Gastroesophageal sphincter (tissue), 4 donors: ENCODE measurements around the gene LYSET. TPM values are rescaled to one million over a fixed set of nuclear protein-coding genes. Genes with fewer than 3 reads are reported as not detected.
A peak's percentile ranks its signal among the peaks of the same experiment; 100 is the strongest.

Experiments
- ATAC-seq: fragments of 150-250 bp; one replicate; pipeline ENCODE4 v1.9.1; 2016; ENCODE audit warnings: mild to moderate bottlenecking, moderate library complexity
- H3K27ac ChIP-seq, 4 donors: fragments of 200-600 bp; sonication (generic) in 3 of 4; 1 replicate in 3 of 4; 2 replicates in 1 of 4; pipeline ENCODE4 v1.5.1; 2016 to 2019
- H3K27me3 ChIP-seq: fragments of 200-600 bp; sonication (generic); one replicate; pipeline ENCODE4 v1.5.1; 2019
- H3K36me3 ChIP-seq, 2 donors: fragments of 200-600 bp; sonication (generic); one replicate each; pipeline ENCODE4 v1.5.1; 2019; ENCODE audit warnings: control low read depth in 1 of 2
- H3K4me1 ChIP-seq, 3 donors: fragments of 200-600 bp; sonication (generic); 1 replicate in 2 of 3; 2 replicates in 1 of 3; pipeline ENCODE4 v1.5.1; 2016 to 2019; ENCODE audit warnings: control low read depth in 2 of 3
- H3K4me3 ChIP-seq, 2 donors: fragments of 200-600 bp; sonication (generic); one replicate each; pipeline ENCODE4 v1.5.1; 2019; ENCODE audit warnings: mild to moderate bottlenecking in 1 of 2, moderate library complexity in 1 of 2
- H3K9me3 ChIP-seq, 3 donors: fragments of 200-600 bp; sonication (generic); one replicate each; pipeline ENCODE4 v1.5.1; 2017 to 2019; ENCODE audit warnings: control low read depth in 2 of 3
- EP300 ChIP-seq: sonication (generic); formaldehyde crosslinking; IDR thresholded peaks from one replicate; pipeline ENCODE4 v1.6.1; 2017; ENCODE audit warnings: antibody characterized with exemption, mild to moderate bottlenecking
- POLR2A ChIP-seq, 2 donors: fragments of 450-650 bp; IDR thresholded peaks; one replicate each; pipeline ENCODE4 v1.6.1; 2017; ENCODE audit warnings: antibody characterized with exemption in 2 of 2, mild to moderate bottlenecking in 2 of 2, moderate library complexity in 1 of 2
- POLR2AphosphoS5 ChIP-seq: sonication (generic); formaldehyde crosslinking; IDR thresholded peaks from one replicate; pipeline ENCODE4 v1.6.1; 2017; ENCODE audit warnings: antibody characterized with exemption
- WGBS, 2 donors: methylation state at CpG; one replicate each; pipeline ENCODE4 v1.1.5; 2018; ENCODE audit warnings: low coverage in 1 of 2; 5-methylcytosine and 5-hydroxymethylcytosine counted together
- total RNA-seq, 4 donors: library from RNA; depleted of rRNA; stranded (reverse); fragments of >200 nt; gene quantifications; one replicate each; pipeline ENCODE4 v1.1.0, GENCODE V29; 2016
- TF ChIP-seq, protein P1 (sequence below), 4 experiments: fragments of 200-600 bp in 2 of 4; fragments of 450-650 bp in 2 of 4; sonication (generic) in 1 of 4; IDR thresholded peaks; one replicate each; pipeline ENCODE4 v1.5.1; 2017 to 2019; ENCODE audit warnings: antibody characterized with exemption in 4 of 4, mild to moderate bottlenecking in 2 of 4, moderate library complexity in 2 of 4

LYSET gene
- total RNA-seq, 4 donors from 2014 or later = 8.7 to 16.8 (median 12.9) TPM

DNA sequence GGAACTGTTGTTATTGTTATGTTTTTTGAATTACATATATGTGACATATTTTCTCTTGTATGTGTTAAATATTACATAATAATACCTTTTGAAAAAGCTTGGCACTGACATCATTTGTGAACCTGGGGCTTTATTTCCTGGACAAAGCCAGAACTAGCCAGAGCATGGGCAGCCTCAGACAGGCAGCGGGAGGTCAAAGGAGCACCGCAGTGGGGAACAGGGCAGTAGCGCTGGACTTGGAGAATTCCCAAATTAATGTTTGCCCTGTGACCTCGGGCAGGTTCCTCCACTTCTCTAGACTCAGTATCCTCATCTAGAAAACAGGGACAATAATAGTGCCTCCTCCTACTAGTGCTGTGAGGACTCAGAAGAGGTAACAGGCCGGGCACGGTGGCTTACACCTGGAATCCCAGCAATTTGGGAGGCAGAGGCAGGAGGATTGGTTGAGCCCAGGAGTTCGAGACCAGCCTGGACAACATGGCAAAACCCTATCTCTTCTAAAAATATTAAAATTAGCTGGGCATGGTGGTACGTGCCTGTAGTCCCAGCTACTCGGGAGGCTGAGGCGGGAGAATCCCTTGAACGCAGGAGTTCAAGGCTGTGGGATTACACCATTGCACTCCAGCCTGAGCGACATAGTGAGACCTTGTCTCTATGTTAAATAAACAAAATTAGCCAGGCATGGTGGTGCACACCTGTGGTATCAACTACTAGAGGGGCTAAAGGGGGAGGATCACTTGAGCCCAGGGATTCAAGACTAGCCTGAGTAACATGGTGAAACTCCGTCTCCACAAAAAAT lies 42.1 kb upstream of the LYSET start:
- WGBS, 2 donors = 65 to 80% methylated on average over 4 to 7 of the region's 13 CpGs
- Histone ChIP-seq H3K4me1 (peaks cover 0 to 3% (median 0%) of the 10 kb centered on the region in 3 donors), H3K27me3 (no peaks in the 10 kb centered on the region), H3K27ac (no peak overlapping the region), H3K36me3 (no peaks in the 10 kb centered on the region), H3K9me3 (no peaks in the 10 kb centered on the region), H3K4me3 (no peak overlapping the region)
- no peak for TF ChIP-seq EP300
- ATAC-seq = no peak

- Histone ChIP-seq H3K36me3 (no peaks in the 10 kb centered on the region), H3K9me3 (no peaks in the 10 kb centered on the region), H3K27ac (no peak overlapping the region), H3K4me3 (no peak overlapping the region), H3K27me3 (no peaks in the 10 kb centered on the region), H3K4me1 (no peaks in the 10 kb centered on the region)
- 68 to 69% methylated on average over 3 to 6 of the region's 9 CpGs for WGBS, 2 donors
- TF ChIP-seq EP300 = no peak
- TF ChIP-seq, protein P1, sequence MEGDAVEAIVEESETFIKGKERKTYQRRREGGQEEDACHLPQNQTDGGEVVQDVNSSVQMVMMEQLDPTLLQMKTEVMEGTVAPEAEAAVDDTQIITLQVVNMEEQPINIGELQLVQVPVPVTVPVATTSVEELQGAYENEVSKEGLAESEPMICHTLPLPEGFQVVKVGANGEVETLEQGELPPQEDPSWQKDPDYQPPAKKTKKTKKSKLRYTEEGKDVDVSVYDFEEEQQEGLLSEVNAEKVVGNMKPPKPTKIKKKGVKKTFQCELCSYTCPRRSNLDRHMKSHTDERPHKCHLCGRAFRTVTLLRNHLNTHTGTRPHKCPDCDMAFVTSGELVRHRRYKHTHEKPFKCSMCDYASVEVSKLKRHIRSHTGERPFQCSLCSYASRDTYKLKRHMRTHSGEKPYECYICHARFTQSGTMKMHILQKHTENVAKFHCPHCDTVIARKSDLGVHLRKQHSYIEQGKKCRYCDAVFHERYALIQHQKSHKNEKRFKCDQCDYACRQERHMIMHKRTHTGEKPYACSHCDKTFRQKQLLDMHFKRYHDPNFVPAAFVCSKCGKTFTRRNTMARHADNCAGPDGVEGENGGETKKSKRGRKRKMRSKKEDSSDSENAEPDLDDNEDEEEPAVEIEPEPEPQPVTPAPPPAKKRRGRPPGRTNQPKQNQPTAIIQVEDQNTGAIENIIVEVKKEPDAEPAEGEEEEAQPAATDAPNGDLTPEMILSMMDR (IDR thresholded peaks at IDR 0.05) = no peak
- no peak for TF ChIP-seq POLR2AphosphoS5
- no peak for TF ChIP-seq POLR2A (IDR thresholded peaks at IDR 0.05)
- ATAC-seq = no peak
Measured at GRCh38 chr14:93146119-93146518, 39.0 kb upstream of the LYSET start.

- TF ChIP-seq POLR2A (IDR thresholded peaks at IDR 0.05) = no peak
- TF ChIP-seq POLR2AphosphoS5 = no peak
- no peak for TF ChIP-seq EP300
- TF ChIP-seq, protein P1 (IDR thresholded peaks at IDR 0.05) = no peak
- no peaks in the 10 kb centered on the region for H3K27me3 ChIP-seq
- no peak overlapping the region for H3K27ac ChIP-seq
- H3K36me3 ChIP-seq = no peaks in the 10 kb centered on the region
- 83% methylated on average over 1 of the region's 8 CpGs; no CpG with 5 or more reads in 1 of the 2 donors for WGBS, 2 donors
- no peak overlapping the region for H3K4me3 ChIP-seq
- no peak for ATAC-seq
- no peaks in the 10 kb centered on the region for H3K4me1 ChIP-seq
- H3K9me3 ChIP-seq = no peaks in the 10 kb centered on the region
Measured at GRCh38 chr14:93148979-93149378, 36.1 kb upstream of the LYSET start.

DNA sequence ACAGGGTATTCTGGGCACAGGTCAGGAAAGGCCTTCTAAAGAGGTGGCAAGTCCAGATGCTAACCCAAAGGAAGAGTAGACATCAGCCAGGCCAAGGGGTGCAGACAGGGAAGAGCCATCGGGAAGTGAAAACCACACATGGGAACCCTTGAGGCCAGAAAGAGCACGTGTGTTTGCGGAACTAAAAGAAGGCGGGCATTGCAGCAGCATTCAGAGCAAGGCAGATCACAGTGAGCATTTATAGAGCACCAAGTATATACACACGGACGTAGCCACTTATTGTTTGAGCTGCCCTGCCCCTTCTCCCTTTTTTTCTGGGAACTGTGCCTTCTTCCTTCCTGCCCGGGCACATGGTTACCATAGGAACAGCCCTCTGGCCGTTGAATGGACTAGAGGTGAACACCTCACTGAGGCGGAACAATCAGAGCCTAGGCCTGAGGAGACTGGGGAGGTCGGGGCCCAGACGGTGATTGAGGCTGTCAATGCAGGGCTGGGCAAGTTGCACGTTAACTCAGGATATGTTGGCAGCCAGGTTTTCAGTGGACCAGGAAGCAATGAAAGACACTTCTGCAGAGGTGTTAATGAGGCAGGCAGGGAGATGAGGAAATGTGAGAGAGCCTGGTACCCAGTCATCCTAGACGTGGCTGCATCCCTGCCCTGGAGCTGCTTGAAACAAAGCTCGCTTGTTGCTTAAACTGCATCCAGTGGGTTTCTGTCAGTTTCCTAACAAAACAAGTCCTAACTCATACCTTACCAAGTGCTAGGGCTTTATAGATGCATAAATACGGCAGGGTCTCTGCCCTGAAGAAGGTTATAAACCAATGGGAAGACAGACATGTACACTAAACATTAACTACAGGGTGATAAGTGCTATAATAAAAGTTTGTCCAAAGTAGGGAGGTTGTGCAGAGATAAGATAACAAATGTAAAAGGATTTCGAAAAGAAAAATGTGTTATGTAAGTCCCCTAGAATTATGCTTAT lies 34.6 kb upstream of the LYSET start:
- TF ChIP-seq, protein P1 (IDR thresholded peaks at IDR 0.05) = no peak
- TF ChIP-seq POLR2A (IDR thresholded peaks at IDR 0.05) (no peak), EP300 (no peak), POLR2AphosphoS5 (no peak)
- H3K27ac ChIP-seq = no peak overlapping the region
- peak; percentile 16 for ATAC-seq
- no peaks in the 10 kb centered on the region for H3K9me3 ChIP-seq
- no peaks in the 10 kb centered on the region for H3K36me3 ChIP-seq
- H3K27me3 ChIP-seq = no peaks in the 10 kb centered on the region
- no peak overlapping the region for H3K4me3 ChIP-seq
- WGBS, 2 donors = 53 to 74% methylated on average over 5 to 12 of the region's 16 CpGs
- no peaks in the 10 kb centered on the region for H3K4me1 ChIP-seq

DNA sequence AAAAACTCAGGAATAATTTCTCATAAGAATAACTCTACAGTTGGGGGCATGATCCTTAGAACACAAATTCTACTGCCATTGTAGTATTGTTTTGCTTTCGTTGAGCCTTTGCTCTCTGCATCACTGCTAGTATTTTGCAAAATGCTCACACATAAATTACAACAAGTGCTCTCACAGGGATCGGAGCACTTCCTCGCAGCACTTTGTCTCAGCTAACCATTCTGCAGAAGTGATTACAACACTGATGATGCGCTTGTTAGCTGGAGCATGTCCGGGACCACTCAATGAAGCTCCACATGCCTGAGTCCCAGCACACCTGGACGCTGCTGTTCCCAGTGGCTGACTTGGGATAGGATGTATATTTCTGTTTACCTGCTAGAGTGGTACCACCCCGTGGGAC lies 32.0 kb upstream of the LYSET start:
- Histone ChIP-seq H3K4me3 (no peak overlapping the region), H3K27me3 (no peaks in the 10 kb centered on the region), H3K4me1 (no peaks in the 10 kb centered on the region), H3K27ac (no peak overlapping the region), H3K9me3 (no peaks in the 10 kb centered on the region), H3K36me3 (no peaks in the 10 kb centered on the region)
- no peak for ATAC-seq
- 53 to 90% methylated on average over 4 to 7 of the region's 7 CpGs for WGBS, 2 donors
- no peak for TF ChIP-seq EP300
